ENCODE data around the gene KSR1. TPM values are rescaled to one million over a fixed set of nuclear protein-coding genes. Genes with fewer than 3 reads are reported as not detected.

KSR1 gene
- total RNA-seq, 1 experiment from 2014 or later: 88.9 TPM

DNA sequence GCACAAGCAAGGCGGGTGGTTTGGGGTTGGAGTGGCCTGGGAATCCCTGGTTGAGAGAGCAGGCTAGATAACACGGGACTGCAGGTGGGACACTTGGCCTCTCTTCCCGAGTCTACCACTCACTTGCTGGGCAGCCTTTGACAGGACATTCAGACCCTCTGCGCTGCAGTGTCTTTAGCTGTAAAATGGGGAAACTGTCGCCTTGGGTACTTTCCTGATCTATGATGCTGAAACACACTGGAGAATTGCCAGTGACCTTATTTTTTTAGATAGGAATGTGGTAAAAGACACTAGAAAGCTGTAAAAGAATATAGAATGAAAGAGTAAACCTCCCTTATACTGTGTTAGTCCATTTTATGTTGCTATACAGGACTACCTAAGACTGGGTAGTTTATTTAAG is 30.5 kb downstream of the KSR1 start:
- Mint-ChIP-seq H3K4me1 (ENCODE audit: low read depth, unreplicated experiment) (peaks cover 5% of the 10 kb centered on the region), H3K27me3 (ENCODE audit: insufficient read depth, unreplicated experiment) (no peaks in the 10 kb centered on the region), H3K9me3 (ENCODE audit: unreplicated experiment) (no peaks in the 10 kb centered on the region), H3K27ac (ENCODE audit: unreplicated experiment) (no peak overlapping the region), H3K36me3 (ENCODE audit: insufficient read depth, unreplicated experiment) (no peaks in the 10 kb centered on the region), H3K4me3 (ENCODE audit: unreplicated experiment) (no peak overlapping the region)
- no TSS peak for BruUV-seq (replicated peaks)
- peaks cover 3% of the 10 kb centered on the region for H3K4me1 ChIP-seq
- TF ChIP-seq, protein P1, sequence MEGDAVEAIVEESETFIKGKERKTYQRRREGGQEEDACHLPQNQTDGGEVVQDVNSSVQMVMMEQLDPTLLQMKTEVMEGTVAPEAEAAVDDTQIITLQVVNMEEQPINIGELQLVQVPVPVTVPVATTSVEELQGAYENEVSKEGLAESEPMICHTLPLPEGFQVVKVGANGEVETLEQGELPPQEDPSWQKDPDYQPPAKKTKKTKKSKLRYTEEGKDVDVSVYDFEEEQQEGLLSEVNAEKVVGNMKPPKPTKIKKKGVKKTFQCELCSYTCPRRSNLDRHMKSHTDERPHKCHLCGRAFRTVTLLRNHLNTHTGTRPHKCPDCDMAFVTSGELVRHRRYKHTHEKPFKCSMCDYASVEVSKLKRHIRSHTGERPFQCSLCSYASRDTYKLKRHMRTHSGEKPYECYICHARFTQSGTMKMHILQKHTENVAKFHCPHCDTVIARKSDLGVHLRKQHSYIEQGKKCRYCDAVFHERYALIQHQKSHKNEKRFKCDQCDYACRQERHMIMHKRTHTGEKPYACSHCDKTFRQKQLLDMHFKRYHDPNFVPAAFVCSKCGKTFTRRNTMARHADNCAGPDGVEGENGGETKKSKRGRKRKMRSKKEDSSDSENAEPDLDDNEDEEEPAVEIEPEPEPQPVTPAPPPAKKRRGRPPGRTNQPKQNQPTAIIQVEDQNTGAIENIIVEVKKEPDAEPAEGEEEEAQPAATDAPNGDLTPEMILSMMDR (IDR thresholded peaks at IDR 0.05; ENCODE audit: insufficient read depth in 1 of 2, low read depth in 1 of 2, low read length in 1 of 2, severe bottlenecking in 1 of 2, unreplicated experiment in 1 of 2): no peak
- H3K4me3 ChIP-seq (ENCODE audit: low read depth, low read length): no peak overlapping the region
- ChIA-PET POLR2A (no interaction called here), CTCF (no interaction called here)
- no peak for DNase-seq
- H3K27me3 ChIP-seq (replicated peaks; ENCODE audit: control insufficient read depth, insufficient read depth, low read length): no peaks in the 10 kb centered on the region
- H3K9me3 ChIP-seq: no peaks in the 10 kb centered on the region
- intact Hi-C loops (cut with micrococcal nuclease; ENCODE audit: unreplicated experiment): no loop called here
- no peaks in the 10 kb centered on the region for H3K36me3 ChIP-seq (ENCODE audit: control insufficient read depth, insufficient read depth, low read length)

DNA sequence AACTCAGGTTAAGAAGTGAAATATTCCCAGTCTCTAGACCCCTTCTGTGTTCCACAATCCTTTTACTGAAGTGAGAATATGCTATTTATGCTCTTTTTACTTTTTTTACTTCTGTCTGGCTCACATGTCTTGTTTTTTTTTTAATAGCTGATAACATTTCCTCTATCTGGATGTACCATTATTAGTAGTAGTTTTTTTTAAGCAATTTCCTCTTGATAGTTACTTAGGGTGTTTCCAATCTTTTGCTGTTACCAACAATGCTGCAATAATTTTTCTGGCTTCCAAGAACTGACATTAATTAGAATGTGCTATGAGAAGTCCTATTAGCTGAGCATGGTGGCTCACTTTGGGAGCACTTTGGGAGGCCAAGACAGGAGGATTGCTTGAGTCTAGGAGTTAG is 32.0 kb downstream of the KSR1 start:
- intact Hi-C loops (cut with micrococcal nuclease; ENCODE audit: unreplicated experiment): no loop called here
- H3K4me1 ChIP-seq: peaks cover 14% of the 10 kb centered on the region
- Mint-ChIP-seq H3K27me3 (ENCODE audit: insufficient read depth, unreplicated experiment) (no peaks in the 10 kb centered on the region), H3K4me1 (ENCODE audit: low read depth, unreplicated experiment) (peaks cover 14% of the 10 kb centered on the region), H3K27ac (ENCODE audit: unreplicated experiment) (no peak overlapping the region), H3K4me3 (ENCODE audit: unreplicated experiment) (no peak overlapping the region), H3K36me3 (ENCODE audit: insufficient read depth, unreplicated experiment) (no peaks in the 10 kb centered on the region), H3K9me3 (ENCODE audit: unreplicated experiment) (no peaks in the 10 kb centered on the region)
- DNase-seq: no peak
- TF ChIP-seq, protein P1 (IDR thresholded peaks at IDR 0.05; ENCODE audit: insufficient read depth in 1 of 2, low read depth in 1 of 2, low read length in 1 of 2, severe bottlenecking in 1 of 2, unreplicated experiment in 1 of 2): no peak
- POLR2A ChIA-PET: no interaction called here
- CTCF ChIA-PET: interaction anchor here (0.6 kb wide), 1 partner anchor 13 kb away, joined by 4 read pairs; no protein-coding TSS in a partner anchor
- no peaks in the 10 kb centered on the region for H3K27me3 ChIP-seq (replicated peaks; ENCODE audit: control insufficient read depth, insufficient read depth, low read length)
- no peaks in the 10 kb centered on the region for H3K9me3 ChIP-seq
- BruUV-seq (replicated peaks): no TSS peak
- no peaks in the 10 kb centered on the region for H3K36me3 ChIP-seq (ENCODE audit: control insufficient read depth, insufficient read depth, low read length)
- H3K4me3 ChIP-seq (ENCODE audit: low read depth, low read length): no peak overlapping the region

DNA sequence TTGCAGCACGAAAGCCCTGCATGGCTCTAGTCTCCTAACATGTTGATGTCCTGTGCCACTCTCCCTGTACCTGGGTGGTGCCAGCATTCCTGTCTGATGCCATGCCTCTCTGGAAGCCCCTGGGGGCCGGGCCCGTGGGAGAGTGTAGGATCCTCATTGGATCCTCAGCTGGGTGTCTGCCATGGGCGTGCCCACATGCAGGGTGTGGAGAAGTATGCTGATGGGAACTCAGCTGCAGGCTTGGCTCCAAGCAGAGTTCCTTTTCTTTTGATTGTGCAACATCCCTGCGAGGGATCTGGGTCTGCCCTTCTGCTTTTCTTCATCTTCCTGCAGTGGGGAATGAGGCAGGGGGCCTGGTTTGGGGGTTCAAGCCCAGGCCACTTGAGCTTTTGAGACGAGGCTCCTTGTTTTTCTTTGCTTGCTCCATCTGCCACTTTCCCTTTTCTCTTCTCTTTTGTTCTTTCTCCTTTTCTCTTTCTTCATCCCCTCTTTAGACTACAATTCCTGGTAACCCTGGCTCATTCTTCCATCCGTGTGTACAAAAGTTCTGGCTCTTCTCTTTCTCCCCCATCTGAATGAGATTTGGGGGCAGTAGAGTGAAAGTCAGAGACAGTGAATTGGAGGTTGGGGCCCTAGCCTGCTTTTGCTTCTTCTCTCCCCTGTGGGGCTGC is 32.9 kb downstream of the KSR1 start:
- Mint-ChIP-seq H3K27me3 (ENCODE audit: insufficient read depth, unreplicated experiment) (no peaks in the 10 kb centered on the region), H3K36me3 (ENCODE audit: insufficient read depth, unreplicated experiment) (peaks cover 8% of the 10 kb centered on the region), H3K4me1 (ENCODE audit: low read depth, unreplicated experiment) (peaks cover 24% of the 10 kb centered on the region), H3K27ac (ENCODE audit: unreplicated experiment) (no peak overlapping the region), H3K4me3 (ENCODE audit: unreplicated experiment) (no peak overlapping the region), H3K9me3 (ENCODE audit: unreplicated experiment) (no peaks in the 10 kb centered on the region)
- DNase-seq: no peak
- Histone ChIP-seq H3K27me3 (replicated peaks; ENCODE audit: control insufficient read depth, insufficient read depth, low read length) (no peaks in the 10 kb centered on the region), H3K36me3 (ENCODE audit: control insufficient read depth, insufficient read depth, low read length) (no peaks in the 10 kb centered on the region), H3K4me1 (peaks cover 23% of the 10 kb centered on the region), H3K9me3 (no peaks in the 10 kb centered on the region), H3K4me3 (ENCODE audit: low read depth, low read length) (no peak overlapping the region)
- intact Hi-C loops (cut with micrococcal nuclease; ENCODE audit: unreplicated experiment): no loop called here
- ChIA-PET CTCF (interaction anchor here (1.3 kb wide), 1 partner anchor 162 kb away, joined by 3 read pairs; no protein-coding TSS in a partner anchor), POLR2A (no interaction called here)
- TF ChIP-seq, protein P1 (IDR thresholded peaks at IDR 0.05; ENCODE audit: insufficient read depth in 1 of 2, low read depth in 1 of 2, low read length in 1 of 2, severe bottlenecking in 1 of 2, unreplicated experiment in 1 of 2): no peak
- no TSS peak for BruUV-seq (replicated peaks)

Measured in Caco-2 (cell line).